OCI-M2 (cell line): ENCODE data around the gene SEZ6L2.

Experiments used
- DNase-seq: peaks from one replicate; lab custom pipeline; 2025; ENCODE audit not compliant: unreplicated experiment; lab: John Stamatoyannopoulos, UW

SEZ6L2 gene

DNA sequence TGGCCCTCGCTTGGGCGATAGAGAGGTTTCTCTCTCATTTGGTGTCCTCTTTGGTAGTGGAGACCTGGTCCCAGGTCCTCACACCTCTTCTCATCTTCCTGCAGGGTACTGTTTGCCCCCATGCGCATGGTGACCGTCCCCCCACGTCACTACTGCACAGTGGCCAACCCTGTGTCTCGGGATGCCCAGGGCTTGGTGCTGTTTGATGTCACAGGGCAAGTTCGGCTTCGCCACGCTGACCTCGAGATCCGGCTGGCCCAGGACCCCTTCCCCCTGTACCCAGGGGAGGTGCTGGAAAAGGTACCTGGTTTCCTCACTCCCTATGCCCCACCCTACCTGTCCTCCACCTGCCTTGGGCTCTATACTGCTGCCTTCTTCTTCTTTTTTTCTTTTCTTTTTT is 68.6 kb downstream of the SEZ6L2 start:
- no peak for DNase-seq

DNA sequence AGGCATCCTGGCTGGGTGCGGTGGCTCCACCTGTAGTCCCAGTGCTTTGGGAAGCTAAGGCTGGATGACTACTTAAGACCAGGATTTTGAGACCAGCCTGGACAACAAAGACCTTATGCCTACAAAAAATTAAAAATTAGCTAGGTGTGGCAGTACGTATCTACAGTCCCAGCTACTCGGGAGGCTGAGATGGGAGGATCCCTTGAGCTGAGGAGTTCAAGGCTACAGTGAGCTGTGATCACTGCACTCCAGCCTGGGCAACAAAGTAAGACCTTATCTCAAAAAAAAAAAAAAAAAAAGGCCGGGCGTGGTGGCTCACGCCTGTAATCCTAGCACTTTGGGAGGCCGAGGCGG is 73.0 kb downstream of the SEZ6L2 start:
- no peak for DNase-seq

- DNase-seq: no peak
Measured at GRCh38 chr16:29825145-29826044, 74.0 kb downstream of the SEZ6L2 start.

- no peak for DNase-seq
Measured at GRCh38 chr16:29824589-29825144, 74.7 kb downstream of the SEZ6L2 start.

- no peak for DNase-seq
Measured at GRCh38 chr16:29821643-29822115, 77.7 kb downstream of the SEZ6L2 start.
